GM10847 (cell line): ENCODE measurements around the gene AVP.

Experiments used
- POLR2A ChIP-seq: IDR thresholded peaks from 2 replicates; pipeline ENCODE4 v1.6.1; 2011; ENCODE audit not compliant: insufficient read length; ENCODE audit errors: extremely low read depth

AVP gene

DNA sequence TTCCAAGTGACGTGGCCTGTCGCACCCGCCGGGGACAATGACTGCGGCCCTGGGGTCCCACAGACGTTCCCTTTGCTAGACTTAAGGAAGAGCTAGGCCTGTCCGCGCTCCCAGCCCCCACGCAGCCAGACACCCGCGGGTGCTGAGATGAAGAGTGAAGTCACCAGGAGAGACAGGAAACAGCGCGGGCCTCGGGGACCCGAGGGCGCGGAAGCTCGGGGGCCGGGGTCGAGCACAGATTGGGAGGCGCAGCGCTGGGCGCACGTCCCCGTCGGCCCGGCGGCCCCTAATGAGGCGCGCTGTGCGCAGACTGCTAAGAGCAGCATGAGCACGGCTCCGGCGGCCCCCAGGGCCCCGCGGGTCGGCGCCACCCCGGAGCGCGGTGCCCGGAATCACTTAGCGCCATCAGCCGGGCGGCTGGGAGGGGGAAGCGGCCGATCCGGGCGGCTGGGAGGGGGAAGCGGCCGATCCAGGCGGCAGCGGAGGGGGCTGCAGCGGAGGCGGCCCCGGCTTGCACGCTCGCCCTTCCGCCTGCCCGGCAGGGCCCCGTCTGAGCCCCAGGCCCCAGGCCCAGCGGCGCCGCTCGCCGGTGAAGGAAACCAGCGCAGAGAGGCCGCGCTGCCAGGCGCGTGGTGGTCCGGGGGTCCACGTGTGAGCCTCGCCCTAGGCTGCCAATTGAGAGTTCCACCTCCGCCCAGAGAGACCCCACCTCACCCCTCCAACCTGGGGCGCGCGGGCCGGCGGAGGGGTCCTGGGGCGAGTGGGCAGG lies 8.3 kb upstream of the AVP start:
- no peak for TF ChIP-seq POLR2A

- TF ChIP-seq POLR2A: no peak
Observed at GRCh38 chr20:3090565-3090964, 6.0 kb upstream of the AVP start.

DNA sequence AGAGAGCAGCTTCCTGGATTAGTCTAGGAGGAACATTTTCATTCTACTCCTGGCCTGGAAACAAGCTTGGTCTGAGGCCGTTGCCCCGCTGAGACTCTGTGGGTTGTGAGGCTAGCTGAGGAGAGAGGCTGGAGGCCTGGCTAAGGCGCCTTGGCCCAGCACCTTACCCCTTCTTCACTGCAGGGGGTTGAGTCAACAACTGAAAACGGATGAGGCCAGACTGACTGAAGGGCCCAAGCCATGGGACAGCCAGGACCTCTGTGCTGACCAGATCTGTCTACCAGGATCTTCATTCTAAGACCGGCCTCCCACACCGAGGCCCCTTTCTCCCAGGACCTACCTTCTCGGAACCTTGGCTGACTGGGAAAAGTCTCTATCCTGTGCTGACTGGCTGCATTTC lies 3.5 kb upstream of the AVP start:
- TF ChIP-seq POLR2A: no peak

DNA sequence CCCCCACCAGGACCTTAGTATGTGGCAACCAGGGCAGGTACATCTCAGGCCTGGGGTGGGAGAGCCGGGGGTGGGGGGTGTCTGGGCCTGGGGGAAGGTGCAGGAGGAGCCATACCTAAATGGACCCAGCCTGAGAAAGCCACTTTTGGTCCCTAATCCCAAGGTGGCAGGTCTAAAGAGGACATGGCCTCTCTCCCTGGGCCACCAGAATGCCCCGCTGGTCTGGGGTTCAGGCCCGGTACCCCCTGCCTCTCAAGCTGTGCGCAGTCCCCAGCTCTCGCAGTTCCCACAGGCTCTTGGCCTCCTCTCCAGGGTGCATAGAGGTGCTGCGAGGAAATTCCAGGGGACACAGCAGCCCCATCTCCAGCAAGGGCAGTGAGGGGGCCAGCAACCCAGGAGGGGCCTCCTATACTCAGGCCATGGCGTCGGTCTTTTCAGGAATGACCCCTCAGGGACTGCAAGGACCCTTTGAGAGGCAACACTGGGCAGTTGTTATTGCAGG lies 1.1 kb upstream of the AVP start:
- TF ChIP-seq POLR2A: no peak

DNA sequence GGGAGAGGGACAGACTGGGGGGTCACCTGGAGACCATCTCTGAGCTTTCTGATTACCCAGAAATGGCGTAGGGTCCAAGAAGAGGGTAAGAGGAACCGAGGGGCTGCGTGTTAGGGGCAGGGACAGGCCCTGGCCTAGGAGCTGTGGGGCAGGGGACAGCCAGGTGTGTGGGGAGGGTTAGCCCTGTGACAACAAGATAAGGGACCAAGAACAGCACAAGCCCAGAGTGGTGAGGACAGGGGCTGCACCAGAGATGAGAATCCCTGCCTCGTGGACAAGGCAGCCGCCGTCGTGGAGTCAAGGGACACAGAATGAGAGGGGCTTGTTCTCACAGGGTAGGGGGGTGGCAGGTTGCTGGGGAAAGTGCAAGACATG lies 449 bp upstream of the AVP start:
- no peak for TF ChIP-seq POLR2A

- TF ChIP-seq POLR2A: no peak
Observed at GRCh38 chr20:3082955-3083952, 1.3 kb downstream of the AVP start.

DNA sequence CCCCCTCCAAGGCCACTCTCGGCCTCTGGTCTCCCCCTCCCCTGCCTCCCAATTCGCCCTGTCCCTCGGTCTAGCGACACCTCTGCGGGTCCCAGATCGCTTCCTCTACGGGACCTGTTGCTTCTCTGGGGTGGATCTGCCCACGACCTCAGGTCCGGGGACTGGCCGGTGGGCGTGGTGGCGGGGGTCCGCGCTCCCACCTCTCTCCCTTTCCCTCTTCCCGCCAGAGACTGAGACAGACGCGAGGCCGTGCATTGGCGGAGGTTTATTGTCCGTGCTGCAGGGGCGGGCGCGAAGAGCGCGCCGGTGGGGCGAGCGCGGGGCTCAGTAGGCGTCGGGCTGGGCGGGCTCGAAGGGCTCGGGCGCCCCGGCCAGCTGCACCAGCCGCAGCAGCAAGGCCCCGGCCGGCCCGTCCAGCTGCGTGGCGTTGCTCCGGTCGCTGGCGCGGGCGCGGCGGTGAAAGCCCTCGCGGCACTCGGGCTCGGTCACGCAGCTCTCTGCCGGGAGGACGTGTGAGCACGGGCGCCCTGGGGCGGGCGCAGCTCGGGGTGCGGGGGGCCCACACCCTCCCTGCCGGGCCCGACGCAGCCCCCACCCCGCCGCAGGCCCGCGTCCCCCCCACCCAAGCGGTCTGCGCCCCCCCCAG lies 2.1 kb downstream of the AVP start:
- no peak for TF ChIP-seq POLR2A

DNA sequence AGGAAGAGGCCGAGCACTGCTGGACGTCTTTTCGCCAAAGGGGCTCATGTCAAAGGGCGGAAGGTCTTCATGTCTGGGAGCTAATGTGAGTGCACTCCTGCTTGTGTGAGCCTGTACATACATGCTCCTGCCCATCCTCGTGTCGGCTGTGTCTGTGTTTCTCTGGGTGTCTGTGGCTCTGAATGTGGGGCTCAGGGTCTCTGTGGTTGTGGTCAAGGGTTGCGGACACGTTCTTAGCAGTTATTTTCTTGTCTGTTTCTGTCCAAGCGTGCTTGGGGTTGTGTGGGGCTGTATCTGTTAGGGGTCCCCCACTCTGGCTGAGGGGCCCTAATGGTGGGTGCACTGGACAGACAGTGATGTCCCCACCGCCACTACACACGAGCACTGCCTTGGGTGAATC lies 2.9 kb downstream of the AVP start:
- TF ChIP-seq POLR2A: no peak

GRCh38 chr20:3080939-3081388 lies 3.6 kb downstream of the AVP start:
- no peak for TF ChIP-seq POLR2A

DNA sequence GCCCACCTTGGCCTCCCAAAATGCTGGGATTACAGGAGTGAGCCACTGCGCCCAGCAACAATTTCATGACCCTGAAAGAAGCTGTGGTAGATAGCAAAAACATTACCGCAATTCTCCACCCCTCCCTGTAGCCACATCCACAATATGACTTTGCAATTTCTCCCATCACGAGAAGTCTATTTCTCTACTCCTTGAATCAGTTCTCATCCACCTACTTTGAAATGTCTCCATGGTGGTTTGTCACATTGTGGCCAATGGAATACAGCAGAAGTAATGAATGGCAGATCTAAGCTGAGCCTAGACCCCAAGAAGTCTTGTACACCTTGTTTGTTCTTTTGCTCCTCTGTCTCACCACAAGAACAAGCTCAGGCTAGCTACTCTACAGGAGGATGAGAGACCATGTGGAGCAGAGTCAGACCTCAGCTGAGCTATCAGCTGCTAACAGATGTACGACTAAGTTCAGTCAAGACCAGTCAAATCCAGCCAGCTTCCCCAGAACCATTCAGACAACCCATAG lies 6.8 kb downstream of the AVP start:
- TF ChIP-seq POLR2A: no peak

DNA sequence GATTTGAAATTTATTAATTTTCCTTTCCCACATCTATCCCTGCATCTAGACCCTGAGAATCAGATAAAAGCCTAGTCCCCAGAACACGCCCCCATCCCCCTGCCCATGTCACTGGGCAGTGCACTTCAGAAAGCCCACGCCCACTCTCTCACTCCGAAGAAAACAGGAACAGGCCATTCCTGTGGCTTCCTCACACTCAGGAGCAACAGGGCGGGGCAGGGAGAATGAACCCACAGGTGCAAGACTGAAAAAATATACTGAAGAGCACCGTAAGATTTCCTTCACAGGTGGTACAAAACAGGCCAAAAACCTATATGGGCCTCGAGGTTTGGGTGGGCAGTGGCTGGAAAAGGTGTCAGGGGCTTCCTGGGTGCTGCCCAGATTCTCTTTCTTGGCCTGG lies 9.7 kb downstream of the AVP start:
- TF ChIP-seq POLR2A: no peak

DNA sequence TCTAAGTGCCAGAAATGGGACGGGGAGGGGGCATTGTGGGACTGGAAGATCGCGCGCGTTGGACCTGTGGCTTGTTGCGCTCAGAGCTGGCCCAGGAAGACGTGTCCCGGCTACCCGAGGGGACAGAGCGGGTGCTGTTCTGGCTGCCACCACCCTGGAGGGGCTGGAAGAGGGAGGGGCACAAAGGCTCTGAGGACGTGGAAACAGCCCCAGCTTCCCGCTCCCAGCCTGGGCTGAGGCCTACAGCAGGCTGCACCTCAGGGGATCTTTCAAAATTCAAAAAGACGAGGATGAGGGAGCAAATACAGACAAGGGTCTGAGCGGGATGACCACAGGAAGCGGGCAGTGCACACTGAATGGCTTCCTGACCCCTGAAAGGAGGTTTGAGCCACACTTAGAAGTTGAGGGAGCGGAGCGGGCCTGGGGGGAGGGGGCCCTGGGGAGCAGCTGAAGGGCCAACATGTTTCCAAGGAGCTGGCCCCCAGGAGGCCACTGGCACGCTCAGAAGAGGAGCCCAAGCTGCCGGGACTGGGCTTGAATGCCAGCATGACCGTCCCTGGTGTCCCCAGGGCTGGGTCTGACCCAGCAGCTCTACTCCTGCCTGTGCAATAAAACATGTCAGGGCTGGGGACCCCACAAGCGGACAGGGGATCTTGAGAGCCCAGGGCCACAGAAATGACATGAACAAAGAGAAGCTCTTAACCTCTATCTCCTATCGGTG lies 11.8 kb downstream of the AVP start:
- TF ChIP-seq POLR2A: no peak

DNA sequence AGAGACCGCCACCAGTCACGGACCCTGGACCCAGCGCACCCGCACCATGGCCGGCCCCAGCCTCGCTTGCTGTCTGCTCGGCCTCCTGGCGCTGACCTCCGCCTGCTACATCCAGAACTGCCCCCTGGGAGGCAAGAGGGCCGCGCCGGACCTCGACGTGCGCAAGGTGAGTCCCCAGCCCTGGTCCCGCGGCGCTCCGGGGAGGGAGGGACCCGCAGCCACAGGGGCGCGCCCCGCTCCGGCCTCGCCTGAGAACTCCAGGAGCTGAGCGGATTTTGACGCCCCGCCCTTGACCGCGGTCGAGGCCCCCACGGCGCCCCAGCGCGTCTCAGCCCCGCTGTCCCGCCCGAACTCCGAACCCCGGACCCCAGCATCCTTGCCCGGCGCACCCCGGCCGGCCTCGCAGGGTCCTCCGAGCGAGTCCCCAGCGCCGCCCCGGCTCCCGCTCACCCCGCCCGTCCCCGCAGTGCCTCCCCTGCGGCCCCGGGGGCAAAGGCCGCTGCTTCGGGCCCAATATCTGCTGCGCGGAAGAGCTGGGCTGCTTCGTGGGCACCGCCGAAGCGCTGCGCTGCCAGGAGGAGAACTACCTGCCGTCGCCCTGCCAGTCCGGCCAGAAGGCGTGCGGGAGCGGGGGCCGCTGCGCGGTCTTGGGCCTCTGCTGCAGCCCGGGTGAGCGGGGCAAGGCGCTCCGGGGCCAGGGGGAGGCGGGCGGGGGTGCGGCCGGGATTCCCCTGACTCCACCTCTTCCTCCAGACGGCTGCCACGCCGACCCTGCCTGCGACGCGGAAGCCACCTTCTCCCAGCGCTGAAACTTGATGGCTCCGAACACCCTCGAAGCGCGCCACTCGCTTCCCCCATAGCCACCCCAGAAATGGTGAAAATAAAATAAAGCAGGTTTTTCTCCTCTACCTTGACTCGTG lies 12.7 kb downstream of the AVP start, which contains the start of gene OXT:
OXT (plus strand) TSS at position 11 of the 920 bp plus-strand sequence; CDS start at position 47, 36 bp downstream.
- no peak for TF ChIP-seq POLR2A
